Cardiac muscle cell (in vitro differentiated cells and primary cell): ENCODE data around the gene PSMC1. TPM values are rescaled to one million over a fixed set of nuclear protein-coding genes. Genes with fewer than 3 reads are reported as not detected.
"Not testable (repeated sequence)": the region's sequence is repeated elsewhere in the genome, so short reads cannot be mapped to it uniquely, and the experiment has no call there.

ENCODE experiments used
- DNase-seq, 2 donors: peaks; one replicate each; pipeline versions ENCODE4 v3.0.0 to v3.0.0-alpha.2; 2010 to 2017; ENCODE audit warnings: low read depth in 1 of 2, low spot score in 1 of 2
- H3K27ac ChIP-seq: fragments of 200-600 bp; sonication (generic); 2 replicates; pipeline ENCODE4 v1.5.1; 2016
- H3K27me3 ChIP-seq: fragments of 200-600 bp; sonication (generic); 2 replicates; pipeline ENCODE4 v1.6.0; 2016; ENCODE audit warnings: control low read depth
- H3K36me3 ChIP-seq: fragments of 200-600 bp; sonication (generic); 2 replicates; pipeline ENCODE4 v1.5.1; 2016; ENCODE audit warnings: control low read depth
- H3K4me1 ChIP-seq: fragments of 200-600 bp; sonication (generic); 2 replicates; pipeline ENCODE4 v1.8.1; 2017; ENCODE audit warnings: low read depth, mild to moderate bottlenecking, mixed run types
- H3K4me3 ChIP-seq: fragments of 200-600 bp; sonication (generic); 2 replicates; pipeline ENCODE4 v1.5.1; 2016; ENCODE audit warnings: mild to moderate bottlenecking
- H3K9me3 ChIP-seq: fragments of 200-600 bp; sonication (generic); 2 replicates; pipeline ENCODE4 v1.5.1; 2017; ENCODE audit warnings: low read depth, mild to moderate bottlenecking, control low read depth
- polyA plus RNA-seq: library from polyadenylated mRNA; unstranded; fragments of >200 nt; fragmentation: Nextera tagmentation; extraction: Ambion mirVana; gene quantifications from 2 replicates; pipeline ENCODE4 v1.2.1, GENCODE V29; 2016
- total RNA-seq: library from RNA; depleted of rRNA; stranded (reverse); fragments of >200 nt; gene quantifications from 2 replicates; pipeline ENCODE4 v1.2.3, GENCODE V29; 2016
- TF ChIP-seq, protein P1 (sequence below): IDR thresholded peaks from 2 replicates; pipeline ENCODE4 v1.5.1; 2012; ENCODE audit warnings: low read depth, mild to moderate bottlenecking, low read length

Gene PSMC1
- total RNA-seq (164 and 189 TPM in 2 replicates), polyA plus RNA-seq (232 and 280 TPM in 2 replicates)

DNA sequence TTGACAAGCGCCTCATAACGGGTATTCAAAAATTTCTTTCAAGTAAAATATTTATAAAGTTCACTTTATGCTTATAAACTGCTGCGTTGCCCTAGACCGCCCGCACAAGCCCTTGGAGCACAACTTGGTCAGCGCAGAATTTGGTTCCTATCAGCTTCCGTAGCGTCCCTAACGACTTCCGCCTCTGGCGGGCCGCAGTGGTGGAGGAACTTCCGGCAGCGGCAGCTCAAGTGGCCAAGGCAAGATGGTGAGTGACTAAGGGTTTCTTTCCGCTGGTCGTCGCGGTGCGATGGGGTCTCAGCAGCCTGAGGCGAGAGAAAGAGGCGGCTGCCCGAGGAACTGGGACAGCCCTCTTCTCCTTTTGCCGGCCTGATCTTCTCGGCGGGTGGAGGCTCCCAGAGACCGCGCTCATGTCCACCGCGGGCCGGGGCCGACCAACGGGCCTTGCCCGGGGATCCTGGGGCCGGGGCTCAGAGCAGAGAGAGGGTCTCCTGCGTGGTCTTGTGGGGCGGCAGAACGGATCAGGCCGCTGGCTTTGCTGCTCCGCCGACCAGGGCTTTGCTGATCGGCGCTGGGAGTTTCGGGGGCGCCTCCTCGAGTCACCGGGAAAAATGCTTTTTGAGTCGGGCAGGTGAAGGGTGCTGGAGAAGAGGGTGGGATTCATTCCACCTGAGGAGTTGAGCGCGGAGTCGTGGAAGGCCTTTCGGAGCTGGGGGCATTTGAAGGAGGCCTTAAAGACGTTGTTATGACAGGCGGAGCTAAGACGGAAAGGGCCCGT lies at the start of gene PSMC1:
Gene PSMC1 (plus strand): TSS at position 200 of the 778 bp plus-strand sequence. CDS start 45 bp downstream, at position 245.
- H3K27ac ChIP-seq, result peak within 1 kb of the TSS; percentile 84

DNA sequence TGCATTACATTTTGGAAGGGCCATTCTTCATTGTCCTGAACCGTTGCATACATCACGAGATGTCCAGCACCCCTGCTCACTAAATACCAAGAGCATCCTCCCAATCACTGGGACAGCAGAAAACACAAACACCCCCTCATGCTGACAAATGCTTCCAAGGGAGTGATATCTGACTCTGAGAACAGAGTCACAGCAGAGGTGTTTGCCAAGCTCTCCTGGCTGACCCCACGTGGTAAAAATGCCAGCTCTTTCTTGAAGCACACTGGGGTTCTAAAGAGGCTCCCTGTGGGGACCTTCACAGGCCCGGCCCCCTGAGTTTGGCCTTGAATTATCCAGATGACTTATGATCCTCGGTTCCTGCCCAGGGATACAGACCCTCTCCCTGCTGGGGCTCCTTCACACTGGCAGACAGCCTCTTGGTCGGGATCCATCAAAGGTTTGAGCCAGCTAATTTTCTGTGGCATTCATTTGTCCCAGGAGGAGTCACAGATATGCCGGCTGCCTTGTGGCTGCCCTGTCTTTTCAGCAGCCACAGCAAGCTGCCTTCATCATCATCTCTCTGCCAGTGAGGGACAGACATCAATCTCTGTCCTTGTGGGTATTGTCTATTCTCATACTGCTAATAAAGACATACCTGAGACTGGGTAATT lies 43.1 kb upstream of the PSMC1 start:
- TF ChIP-seq, protein P1, sequence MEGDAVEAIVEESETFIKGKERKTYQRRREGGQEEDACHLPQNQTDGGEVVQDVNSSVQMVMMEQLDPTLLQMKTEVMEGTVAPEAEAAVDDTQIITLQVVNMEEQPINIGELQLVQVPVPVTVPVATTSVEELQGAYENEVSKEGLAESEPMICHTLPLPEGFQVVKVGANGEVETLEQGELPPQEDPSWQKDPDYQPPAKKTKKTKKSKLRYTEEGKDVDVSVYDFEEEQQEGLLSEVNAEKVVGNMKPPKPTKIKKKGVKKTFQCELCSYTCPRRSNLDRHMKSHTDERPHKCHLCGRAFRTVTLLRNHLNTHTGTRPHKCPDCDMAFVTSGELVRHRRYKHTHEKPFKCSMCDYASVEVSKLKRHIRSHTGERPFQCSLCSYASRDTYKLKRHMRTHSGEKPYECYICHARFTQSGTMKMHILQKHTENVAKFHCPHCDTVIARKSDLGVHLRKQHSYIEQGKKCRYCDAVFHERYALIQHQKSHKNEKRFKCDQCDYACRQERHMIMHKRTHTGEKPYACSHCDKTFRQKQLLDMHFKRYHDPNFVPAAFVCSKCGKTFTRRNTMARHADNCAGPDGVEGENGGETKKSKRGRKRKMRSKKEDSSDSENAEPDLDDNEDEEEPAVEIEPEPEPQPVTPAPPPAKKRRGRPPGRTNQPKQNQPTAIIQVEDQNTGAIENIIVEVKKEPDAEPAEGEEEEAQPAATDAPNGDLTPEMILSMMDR, result no peak
- H3K4me1 ChIP-seq, result no peaks in the 10 kb centered on the region
- no peak for DNase-seq
- H3K4me3 ChIP-seq, result no peak overlapping the region
- H3K27me3 ChIP-seq, result no peaks in the 10 kb centered on the region
- no peak overlapping the region for H3K27ac ChIP-seq
- H3K36me3 ChIP-seq, result no peaks in the 10 kb centered on the region
- no peaks in the 10 kb centered on the region for H3K9me3 ChIP-seq

More for the DNA sequence above, at the start of gene PSMC1:
- TF ChIP-seq, protein P1, result no peak
- H3K9me3 ChIP-seq, result no peaks in the 10 kb centered on the region
- peaks cover 5% of the 10 kb centered on the region for H3K4me1 ChIP-seq
- peaks cover 24% of the 10 kb centered on the region for H3K36me3 ChIP-seq
- H3K27me3 ChIP-seq, result peaks cover 37% of the 10 kb centered on the region
- peak within 1 kb of the TSS; percentile 74 for H3K4me3 ChIP-seq
- DNase-seq, result peak; percentile 95

DNA sequence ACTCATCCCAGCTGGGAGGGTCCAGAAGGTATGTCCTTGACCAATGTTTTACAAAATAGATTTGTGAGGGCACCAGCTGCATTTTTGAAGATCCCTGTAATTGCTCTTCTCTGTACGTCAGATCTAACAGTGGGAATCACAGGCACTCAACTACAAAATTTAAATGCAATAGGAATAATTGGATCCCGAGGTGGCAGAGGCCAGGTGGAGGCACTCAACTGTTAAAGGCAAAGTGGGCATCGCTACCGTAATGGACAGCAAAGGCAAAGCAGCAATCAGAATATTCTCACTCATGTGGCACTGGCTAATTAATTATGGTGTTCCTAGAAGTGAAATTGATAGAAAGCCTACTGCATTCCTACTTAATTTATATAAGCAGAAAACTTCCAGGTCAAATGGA lies 27.9 kb upstream of the PSMC1 start:
- no peak overlapping the region for H3K27ac ChIP-seq
- no peaks in the 10 kb centered on the region for H3K27me3 ChIP-seq
- no peak for DNase-seq
- no peaks in the 10 kb centered on the region for H3K9me3 ChIP-seq
- H3K4me3 ChIP-seq, result no peak overlapping the region
- H3K4me1 ChIP-seq, result no peaks in the 10 kb centered on the region
- H3K36me3 ChIP-seq, result no peaks in the 10 kb centered on the region
- TF ChIP-seq, protein P1, result no peak

DNA sequence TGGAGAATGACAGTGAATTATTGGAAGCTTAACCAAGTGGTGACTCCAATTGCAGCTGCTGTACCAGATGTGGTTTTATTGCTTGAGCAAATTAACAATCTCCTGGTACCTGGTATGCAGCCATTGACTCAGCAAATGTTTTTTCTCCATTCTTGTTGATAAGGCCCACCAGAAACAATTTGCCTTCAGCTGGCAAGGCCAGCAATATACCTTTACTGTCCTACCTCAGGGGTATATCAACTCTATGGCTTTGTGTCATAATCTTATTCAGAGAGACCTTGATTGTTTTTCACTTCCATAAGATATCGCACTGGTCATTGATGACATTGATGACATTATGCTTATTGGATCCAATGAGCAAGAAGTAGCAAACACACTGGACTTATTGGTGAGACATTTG lies 26.4 kb upstream of the PSMC1 start:
- H3K36me3 ChIP-seq, H3K27me3 ChIP-seq, H3K27ac ChIP-seq, H3K4me1 ChIP-seq, DNase-seq, H3K4me3 ChIP-seq, H3K9me3 ChIP-seq: not testable (repeated sequence)

DNA sequence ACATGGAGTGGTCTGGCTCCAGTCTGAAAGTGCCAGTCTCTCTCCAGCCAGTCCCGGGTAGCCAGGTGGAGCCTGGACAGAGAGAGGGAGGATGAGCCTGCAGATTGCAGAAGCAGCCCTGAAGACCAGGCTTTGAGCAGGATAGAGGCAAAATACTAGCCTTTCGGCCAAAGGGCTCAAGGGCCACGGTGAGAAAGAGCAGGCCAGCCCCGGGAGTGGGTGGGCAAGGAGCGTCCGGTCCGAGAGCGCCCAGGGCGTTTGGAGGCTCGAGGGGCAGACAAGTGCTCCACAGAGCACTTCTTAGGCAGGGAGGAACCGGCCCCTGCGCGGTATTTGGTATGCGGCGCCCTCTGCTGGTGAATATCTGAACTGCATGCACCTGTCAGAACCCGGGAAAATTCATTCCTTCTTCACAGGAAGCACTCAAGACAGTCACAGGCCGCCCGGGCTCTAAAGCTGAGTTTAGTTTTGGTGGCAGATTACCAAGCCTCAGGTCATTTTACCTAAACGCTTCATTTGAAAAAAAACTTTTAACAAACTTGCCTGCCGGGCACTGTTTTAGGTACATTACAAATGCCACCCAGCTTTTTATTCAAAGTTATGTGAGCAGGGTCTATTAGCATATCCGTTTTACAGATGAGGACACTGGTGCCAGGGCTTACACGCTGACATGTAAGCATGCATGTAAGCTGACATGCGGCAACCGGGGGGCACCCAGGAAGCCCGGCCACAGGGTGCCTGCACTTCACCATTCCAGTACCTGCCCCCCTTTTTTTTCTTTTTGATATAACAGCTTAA lies 21.0 kb upstream of the PSMC1 start:
- Histone ChIP-seq H3K9me3 (no peaks in the 10 kb centered on the region), H3K36me3 (no peaks in the 10 kb centered on the region), H3K4me3 (no peak overlapping the region), H3K4me1 (no peaks in the 10 kb centered on the region), H3K27me3 (peaks cover 8% of the 10 kb centered on the region), H3K27ac (no peak overlapping the region)
- TF ChIP-seq, protein P1, result peak; percentile 86
- peak; percentile 72 to 80 for DNase-seq
